Measurements from ENCODE around the gene DDX52.
A peak's percentile ranks its signal among the peaks of the same experiment; 100 is the strongest.
"Not testable (repeated sequence)": the region's sequence is repeated elsewhere in the genome, so short reads cannot be mapped to it uniquely, and the experiment has no call there.

Gene DDX52, protein sequence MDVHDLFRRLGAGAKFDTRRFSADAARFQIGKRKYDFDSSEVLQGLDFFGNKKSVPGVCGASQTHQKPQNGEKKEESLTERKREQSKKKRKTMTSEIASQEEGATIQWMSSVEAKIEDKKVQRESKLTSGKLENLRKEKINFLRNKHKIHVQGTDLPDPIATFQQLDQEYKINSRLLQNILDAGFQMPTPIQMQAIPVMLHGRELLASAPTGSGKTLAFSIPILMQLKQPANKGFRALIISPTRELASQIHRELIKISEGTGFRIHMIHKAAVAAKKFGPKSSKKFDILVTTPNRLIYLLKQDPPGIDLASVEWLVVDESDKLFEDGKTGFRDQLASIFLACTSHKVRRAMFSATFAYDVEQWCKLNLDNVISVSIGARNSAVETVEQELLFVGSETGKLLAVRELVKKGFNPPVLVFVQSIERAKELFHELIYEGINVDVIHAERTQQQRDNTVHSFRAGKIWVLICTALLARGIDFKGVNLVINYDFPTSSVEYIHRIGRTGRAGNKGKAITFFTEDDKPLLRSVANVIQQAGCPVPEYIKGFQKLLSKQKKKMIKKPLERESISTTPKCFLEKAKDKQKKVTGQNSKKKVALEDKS

DNA sequence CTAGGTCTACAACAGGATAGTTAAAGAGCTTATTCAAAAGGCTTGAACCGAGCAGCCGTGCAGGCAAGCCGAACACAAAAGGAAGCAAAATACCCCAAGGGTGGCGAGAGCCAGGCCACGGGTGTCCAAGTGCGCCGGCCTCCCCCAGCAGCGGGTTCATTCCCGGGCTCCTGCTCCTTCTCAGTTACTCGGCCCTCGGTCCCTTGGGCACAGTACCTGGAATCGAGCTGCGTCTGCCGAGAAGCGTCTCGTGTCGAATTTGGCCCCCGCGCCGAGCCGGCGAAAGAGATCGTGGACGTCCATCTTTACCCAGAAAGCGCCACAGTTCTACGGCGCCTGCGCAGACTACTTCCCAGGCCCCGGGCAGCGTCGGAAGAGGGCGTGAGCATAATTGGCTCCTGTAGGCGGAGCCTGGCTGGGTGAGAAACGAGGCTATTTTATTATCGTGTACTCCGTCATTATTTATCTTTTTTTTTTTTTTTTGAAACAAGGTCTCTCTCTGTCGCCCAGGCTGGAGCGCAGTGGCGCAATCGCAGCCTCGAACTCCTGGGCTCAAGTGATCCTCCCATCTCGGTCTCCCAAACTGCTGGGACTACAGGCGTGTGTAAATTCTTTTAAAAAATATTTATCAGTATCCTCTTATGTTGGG lies at the start of gene DDX52:
TSS of gene DDX52 (minus strand) at position 329 of the 649 bp plus-strand sequence. CDS start at position 303, 26 bp downstream.
- Mint-ChIP-seq H3K4me1 (ENCODE audit: low read depth) (peaks cover 41% of the 10 kb centered on the region), H3K27me3 (peaks cover 35% of the 10 kb centered on the region), H3K4me3 (peak within 1 kb of the TSS; percentile 95), H3K9me3 (no peaks in the 10 kb centered on the region), H3K36me3 (ENCODE audit: low read depth) (peaks cover 37% of the 10 kb centered on the region), H3K27ac (peak within 1 kb of the TSS; percentile 89)

DNA sequence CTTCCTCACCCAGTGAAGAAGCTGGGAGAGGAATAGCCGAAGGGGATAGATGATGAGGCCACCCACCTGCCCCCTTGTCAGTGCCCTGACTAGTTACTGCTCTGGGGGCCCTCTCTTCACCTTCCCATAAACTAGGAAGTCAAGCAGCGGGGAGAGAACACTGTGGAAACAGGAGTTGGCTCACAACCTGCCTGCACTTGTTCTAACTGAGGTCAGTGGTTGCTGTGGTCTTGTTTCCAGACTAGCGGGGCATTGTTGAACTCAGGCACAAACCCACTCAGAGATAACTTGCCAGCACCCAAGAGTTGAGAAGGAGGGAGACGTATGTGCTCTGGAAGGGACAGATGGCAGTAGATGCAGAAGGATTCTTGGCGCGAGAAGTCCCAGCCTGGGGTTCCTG lies 48.6 kb upstream of the DDX52 start:
- H3K4me3 Mint-ChIP-seq: no peak overlapping the region
- peaks cover 6% of the 10 kb centered on the region for H3K27me3 Mint-ChIP-seq
- H3K27ac Mint-ChIP-seq: no peak overlapping the region
- H3K9me3 Mint-ChIP-seq: no peaks in the 10 kb centered on the region
- H3K36me3 Mint-ChIP-seq (ENCODE audit: low read depth): peaks cover 3% of the 10 kb centered on the region
- peaks cover 5% of the 10 kb centered on the region for H3K4me1 Mint-ChIP-seq (ENCODE audit: low read depth)

DNA sequence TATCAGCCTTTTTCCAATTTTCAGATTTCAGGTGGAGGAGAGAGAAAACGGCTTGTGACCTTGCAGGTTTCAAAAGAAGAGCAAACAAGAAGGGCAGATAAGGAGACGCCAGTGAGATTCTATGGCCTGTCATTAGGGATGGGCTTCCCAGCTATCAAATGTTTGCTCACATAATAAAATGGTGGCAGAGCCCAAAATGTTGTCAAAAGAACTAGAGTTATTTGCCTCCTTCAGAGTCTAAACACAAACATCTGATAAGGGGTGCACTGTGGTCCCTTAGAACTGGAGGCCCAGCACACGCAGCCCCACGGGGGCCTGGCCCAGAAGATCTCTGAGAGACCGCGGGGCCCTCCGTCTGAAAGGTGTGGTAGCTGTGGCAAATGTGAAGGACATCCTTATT lies 46.1 kb upstream of the DDX52 start:
- H3K4me1 Mint-ChIP-seq (ENCODE audit: low read depth): no peaks in the 10 kb centered on the region
- H3K9me3 Mint-ChIP-seq: no peaks in the 10 kb centered on the region
- no peak overlapping the region for H3K4me3 Mint-ChIP-seq
- no peaks in the 10 kb centered on the region for H3K36me3 Mint-ChIP-seq (ENCODE audit: low read depth)
- H3K27ac Mint-ChIP-seq: no peak overlapping the region
- no peaks in the 10 kb centered on the region for H3K27me3 Mint-ChIP-seq

DNA sequence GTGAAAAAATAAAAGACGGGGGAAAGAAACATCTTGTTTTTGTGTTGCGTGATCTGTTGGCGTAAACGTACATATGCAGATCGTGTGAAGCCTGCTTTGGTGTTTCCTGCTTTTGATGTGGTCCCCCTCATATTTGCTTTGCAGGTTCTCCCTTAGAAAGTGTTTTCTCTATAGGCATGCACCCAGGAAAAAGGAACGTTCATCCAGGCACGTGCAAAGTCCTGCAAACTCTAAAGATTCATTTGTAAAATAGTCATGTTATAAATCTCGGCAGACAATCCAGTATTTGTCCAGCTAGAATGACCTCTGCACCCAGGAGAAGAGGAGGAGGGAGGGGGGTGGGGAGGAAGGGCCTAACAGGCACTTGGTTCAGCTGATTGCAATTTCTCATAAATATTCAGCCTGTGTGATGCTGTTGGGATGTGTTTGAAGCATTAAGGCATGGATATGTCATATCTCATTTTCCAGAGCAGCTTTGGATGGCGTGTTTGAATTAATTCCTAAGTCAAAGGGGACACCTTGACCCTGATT lies 40.3 kb upstream of the DDX52 start:
- Mint-ChIP-seq H3K4me1 (ENCODE audit: low read depth) (peaks cover 11% of the 10 kb centered on the region), H3K4me3 (no peak overlapping the region), H3K36me3 (ENCODE audit: low read depth) (no peaks in the 10 kb centered on the region), H3K27ac (no peak overlapping the region), H3K9me3 (no peaks in the 10 kb centered on the region), H3K27me3 (peaks cover 5% of the 10 kb centered on the region)

DNA sequence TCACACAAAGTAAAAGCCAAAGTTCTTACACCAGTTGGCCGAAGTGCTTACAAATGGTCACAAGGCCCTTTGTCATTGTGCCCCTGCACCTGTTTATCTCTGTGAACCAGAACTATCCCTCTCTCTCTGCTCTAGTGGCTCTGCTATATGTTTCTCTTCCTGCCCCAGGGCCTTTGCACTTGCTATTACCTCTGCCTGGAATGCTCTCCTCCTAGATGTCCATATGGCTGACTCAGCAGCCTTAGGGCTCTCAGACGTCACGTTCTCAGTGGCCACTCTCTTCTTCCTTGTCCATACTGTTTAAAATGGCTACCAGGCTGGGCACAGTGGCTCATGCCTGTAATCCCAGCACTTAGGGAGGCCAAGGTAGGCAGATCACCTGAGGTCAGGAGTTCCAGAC lies 38.8 kb upstream of the DDX52 start:
- no peak overlapping the region for H3K27ac Mint-ChIP-seq
- H3K36me3 Mint-ChIP-seq (ENCODE audit: low read depth): no peaks in the 10 kb centered on the region
- H3K27me3 Mint-ChIP-seq: peaks cover 12% of the 10 kb centered on the region
- peaks cover 11% of the 10 kb centered on the region for H3K4me1 Mint-ChIP-seq (ENCODE audit: low read depth)
- no peak overlapping the region for H3K4me3 Mint-ChIP-seq
- no peaks in the 10 kb centered on the region for H3K9me3 Mint-ChIP-seq

- not testable (repeated sequence) for H3K9me3 Mint-ChIP-seq; H3K27ac Mint-ChIP-seq; H3K4me3 Mint-ChIP-seq; H3K36me3 Mint-ChIP-seq (ENCODE audit: low read depth)
- Mint-ChIP-seq H3K4me1 (ENCODE audit: low read depth) (peaks cover 11% of the 10 kb centered on the region), H3K27me3 (peaks cover 23% of the 10 kb centered on the region)
These were observed 36.7 kb upstream of the DDX52 start for GRCh38 chr17:37679995-37680394.

GRCh38 chr17:37678036-37678435 lies 34.8 kb upstream of the DDX52 start:
- Mint-ChIP-seq H3K4me3 (no peak overlapping the region), H3K27me3 (peaks cover 23% of the 10 kb centered on the region), H3K27ac (no peak overlapping the region), H3K9me3 (no peaks in the 10 kb centered on the region), H3K36me3 (ENCODE audit: low read depth) (no peaks in the 10 kb centered on the region), H3K4me1 (ENCODE audit: low read depth) (no peaks in the 10 kb centered on the region)

- Mint-ChIP-seq H3K4me3 (no peak overlapping the region), H3K27me3 (peaks cover 23% of the 10 kb centered on the region), H3K9me3 (no peaks in the 10 kb centered on the region), H3K36me3 (ENCODE audit: low read depth) (no peaks in the 10 kb centered on the region), H3K27ac (no peak overlapping the region), H3K4me1 (ENCODE audit: low read depth) (no peaks in the 10 kb centered on the region)
These were observed 33.8 kb upstream of the DDX52 start for GRCh38 chr17:37677021-37677420.

DNA sequence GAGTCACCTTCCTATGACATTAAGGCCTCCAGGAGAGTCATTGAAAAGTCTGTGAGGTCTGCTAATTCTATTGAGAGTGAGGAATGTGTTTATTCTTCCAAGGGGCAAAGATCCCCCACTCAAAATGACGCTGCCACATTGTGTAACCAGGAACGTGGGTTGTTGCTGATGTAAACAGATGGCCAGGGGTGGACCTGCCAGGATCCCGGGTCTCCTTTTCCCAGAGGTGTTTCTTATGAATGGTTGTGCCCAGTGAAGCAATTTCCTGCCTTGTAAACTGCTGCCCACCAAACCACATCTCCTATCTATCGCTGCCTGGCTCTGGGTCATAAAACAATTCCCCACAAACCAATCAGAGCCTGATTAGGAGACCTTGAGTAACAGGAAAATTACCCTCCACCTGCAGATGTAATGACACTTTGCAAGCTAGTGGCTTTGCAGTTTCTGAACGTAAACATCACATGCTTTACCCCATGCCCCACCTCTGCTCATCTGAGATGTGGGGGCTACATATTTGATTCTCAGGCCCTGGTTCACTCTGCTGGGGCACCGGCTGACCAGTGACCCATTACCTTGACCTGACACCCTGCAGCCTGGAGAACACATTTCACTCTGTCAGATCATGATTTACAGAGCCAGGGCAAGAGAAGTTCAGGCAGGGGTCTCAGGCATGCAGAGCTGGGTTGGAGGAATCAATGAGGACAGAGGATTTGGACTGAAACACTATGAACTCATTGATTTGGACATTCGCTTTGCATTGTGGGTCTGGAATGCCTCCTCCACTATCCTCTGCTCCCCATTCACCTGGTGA lies 33.1 kb upstream of the DDX52 start:
- peaks cover 23% of the 10 kb centered on the region for H3K27me3 Mint-ChIP-seq
- no peak overlapping the region for H3K27ac Mint-ChIP-seq
- no peaks in the 10 kb centered on the region for H3K4me1 Mint-ChIP-seq (ENCODE audit: low read depth)
- H3K36me3 Mint-ChIP-seq (ENCODE audit: low read depth): no peaks in the 10 kb centered on the region
- no peaks in the 10 kb centered on the region for H3K9me3 Mint-ChIP-seq
- no peak overlapping the region for H3K4me3 Mint-ChIP-seq

DNA sequence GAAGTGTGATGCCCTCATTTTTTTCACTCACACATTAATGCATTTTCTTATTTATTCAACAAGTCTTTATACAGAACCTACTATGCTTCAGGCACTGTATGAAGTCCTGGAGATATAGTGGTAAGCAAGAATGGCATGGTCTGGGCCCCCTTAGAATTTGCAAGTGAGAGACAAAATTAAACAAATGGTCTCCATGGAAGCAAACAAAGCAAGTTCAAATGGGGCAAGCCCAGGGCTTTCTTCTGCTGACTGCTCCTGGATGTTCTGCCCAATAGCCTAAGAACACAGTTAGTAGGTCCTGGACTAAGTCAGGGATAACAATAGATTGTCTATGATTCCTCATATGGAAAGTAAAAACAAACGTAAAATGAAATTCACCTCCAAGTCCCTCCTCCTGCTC lies 31.3 kb upstream of the DDX52 start:
- Mint-ChIP-seq H3K4me1 (ENCODE audit: low read depth) (no peaks in the 10 kb centered on the region), H3K27me3 (peaks cover 23% of the 10 kb centered on the region), H3K27ac (no peak overlapping the region), H3K4me3 (no peak overlapping the region), H3K9me3 (no peaks in the 10 kb centered on the region), H3K36me3 (ENCODE audit: low read depth) (no peaks in the 10 kb centered on the region)

DNA sequence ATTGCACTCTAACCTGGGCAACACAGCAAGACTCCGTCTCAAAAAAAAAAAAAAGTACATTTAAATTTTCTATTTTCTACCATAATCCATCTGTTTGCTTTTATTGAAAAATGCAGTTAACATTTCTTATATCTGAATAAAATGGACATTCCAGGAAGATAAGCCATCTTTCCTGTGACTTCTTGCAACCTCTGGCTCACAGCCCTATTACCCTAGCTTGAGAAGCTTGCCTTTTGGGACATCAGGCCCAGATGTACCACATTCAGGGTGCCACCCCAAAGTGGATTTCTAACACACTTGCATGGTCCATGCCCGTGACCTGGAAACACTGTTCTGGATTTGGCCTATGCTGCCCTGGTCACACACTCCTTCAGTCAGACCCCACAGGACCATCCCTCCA lies 30.1 kb upstream of the DDX52 start:
- Mint-ChIP-seq H3K4me3 (no peak overlapping the region), H3K36me3 (ENCODE audit: low read depth) (no peaks in the 10 kb centered on the region), H3K27ac (no peak overlapping the region), H3K9me3 (no peaks in the 10 kb centered on the region), H3K27me3 (peaks cover 18% of the 10 kb centered on the region), H3K4me1 (ENCODE audit: low read depth) (no peaks in the 10 kb centered on the region)

DNA sequence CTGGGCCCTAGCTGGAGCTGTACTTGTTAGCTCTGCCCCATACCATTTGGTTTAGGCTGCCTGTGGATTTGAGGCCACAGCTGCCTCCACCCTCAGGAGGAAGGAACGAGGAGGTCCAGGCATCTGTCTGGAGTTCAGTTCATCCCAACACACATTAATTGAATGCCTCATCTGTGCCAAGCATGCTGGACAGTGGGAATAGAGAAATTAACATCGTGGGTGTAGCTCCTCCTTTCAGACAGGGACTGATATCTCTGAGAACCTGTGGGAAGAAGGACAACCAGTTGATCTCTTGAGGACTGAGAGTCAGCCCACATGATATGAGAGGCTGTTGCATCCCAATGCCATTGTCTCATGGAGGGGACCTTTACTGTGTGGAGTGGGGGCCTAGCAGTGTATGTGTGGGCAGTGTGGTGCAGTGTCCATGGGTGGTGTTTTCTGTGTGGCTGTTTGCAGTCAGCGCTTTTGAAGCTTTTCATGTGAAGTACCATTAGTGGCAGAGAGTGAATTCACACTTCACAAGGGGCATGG lies 29.4 kb upstream of the DDX52 start:
- H3K36me3 Mint-ChIP-seq (ENCODE audit: low read depth): no peaks in the 10 kb centered on the region
- H3K9me3 Mint-ChIP-seq: no peaks in the 10 kb centered on the region
- peaks cover 18% of the 10 kb centered on the region for H3K27me3 Mint-ChIP-seq
- H3K4me3 Mint-ChIP-seq: no peak overlapping the region
- no peaks in the 10 kb centered on the region for H3K4me1 Mint-ChIP-seq (ENCODE audit: low read depth)
- no peak overlapping the region for H3K27ac Mint-ChIP-seq

DNA sequence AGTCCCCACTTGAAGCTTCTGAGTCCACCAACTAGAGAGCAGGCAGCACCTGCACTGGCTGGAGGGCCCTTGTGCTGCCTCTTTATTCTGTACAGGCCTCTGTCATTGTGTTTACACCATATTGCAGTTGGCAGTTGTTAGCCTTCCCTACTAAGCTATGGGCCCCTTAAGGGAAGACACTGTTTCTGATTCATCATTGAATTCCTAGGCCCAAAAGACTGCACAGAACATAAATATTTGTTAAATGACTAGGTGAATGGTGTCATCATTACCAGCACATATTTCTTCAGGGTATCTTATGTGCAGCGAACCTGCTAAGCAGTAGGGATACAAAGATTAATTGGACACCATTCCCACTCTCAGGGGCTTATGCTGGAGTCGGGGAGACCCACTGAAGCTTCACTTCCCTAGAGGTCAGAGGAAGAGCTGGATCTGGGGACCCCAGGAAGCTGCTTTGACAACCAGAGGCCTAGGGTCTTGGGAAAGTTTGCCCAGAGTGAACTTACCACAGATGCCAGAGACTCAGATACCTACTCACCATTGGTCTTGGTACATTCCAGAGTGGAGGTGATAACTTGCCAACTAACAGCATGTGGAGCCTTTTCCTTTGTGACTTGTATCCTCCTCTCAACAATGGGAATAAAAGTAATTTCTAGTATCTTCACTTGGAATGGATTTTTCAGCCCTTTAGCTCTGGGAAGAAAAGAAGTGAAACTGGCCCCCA lies 28.7 kb upstream of the DDX52 start:
- H3K27ac Mint-ChIP-seq: no peak overlapping the region
- H3K4me3 Mint-ChIP-seq: no peak overlapping the region
- peaks cover 12% of the 10 kb centered on the region for H3K27me3 Mint-ChIP-seq
- H3K9me3 Mint-ChIP-seq: no peaks in the 10 kb centered on the region
- H3K36me3 Mint-ChIP-seq (ENCODE audit: low read depth): no peaks in the 10 kb centered on the region
- H3K4me1 Mint-ChIP-seq (ENCODE audit: low read depth): no peaks in the 10 kb centered on the region

Measured in stimulated activated naive CD8-positive, alpha-beta T cell treated with anti-CD3 and anti-CD28 coated beads, Interleukin-15, Interleukin-2, amounts not matched to agents 100 ng/mL and 50 ng/mL, for 24 hours (primary cell).